ENCODE data around the gene TNKS1BP1. TPM values are rescaled to one million over a fixed set of nuclear protein-coding genes. Genes with fewer than 3 reads are reported as not detected.

The TNKS1BP1 gene
- polyA plus RNA-seq, 1 donor: 144 TPM

DNA sequence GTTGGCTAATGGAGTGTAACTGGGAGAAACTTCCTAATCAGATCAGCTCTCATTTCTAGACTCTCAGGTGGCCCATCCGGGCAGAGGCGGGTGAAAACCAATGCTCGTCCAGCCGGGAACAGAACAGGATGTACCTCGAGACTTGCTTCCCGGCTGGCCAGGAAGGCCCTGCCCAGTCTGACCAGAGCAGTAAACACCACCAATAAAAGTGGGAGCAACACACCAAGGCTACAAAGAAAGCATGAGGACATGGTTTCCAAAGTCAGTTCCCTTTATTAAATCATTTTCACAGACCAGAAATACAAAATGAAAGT is 940 bp upstream of the TNKS1BP1 start:
- no peak for DNase-seq

DNA sequence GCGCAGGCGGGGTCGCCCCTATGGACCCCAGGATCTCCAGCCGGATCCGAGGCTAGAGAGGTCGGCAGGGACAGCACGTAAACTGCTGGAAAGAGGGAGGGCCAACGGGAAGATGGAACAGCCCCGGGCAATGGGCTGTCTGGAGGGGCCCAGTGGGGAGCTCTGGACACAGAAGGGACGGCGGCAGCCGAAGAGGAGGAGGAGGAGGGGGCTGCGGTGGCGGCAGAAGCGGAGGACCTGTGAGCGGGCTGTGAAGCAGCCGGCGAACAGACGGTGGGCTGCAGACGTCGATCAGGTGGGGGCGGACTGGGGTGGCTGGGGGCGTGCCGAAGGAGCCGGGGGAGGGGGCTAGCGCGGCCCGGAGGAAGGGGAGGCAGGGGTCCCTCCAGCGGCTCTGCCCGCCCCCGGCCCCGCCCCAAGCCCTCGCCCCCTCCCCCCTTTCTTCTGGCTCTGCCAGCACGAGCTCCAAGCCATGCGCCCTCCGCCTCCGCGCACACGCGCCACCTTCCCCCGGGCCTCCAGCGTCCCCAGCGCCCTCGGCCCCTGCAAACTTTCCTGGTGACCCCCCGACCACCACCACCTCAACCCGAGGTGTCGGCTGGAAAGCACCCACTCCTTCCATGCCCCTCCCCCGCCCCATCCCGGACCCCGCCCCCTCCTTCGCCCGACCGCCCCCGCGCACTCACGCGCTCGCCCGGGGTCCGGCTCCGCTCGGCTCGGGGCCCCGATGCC is 432 bp downstream of the TNKS1BP1 start:
- DNase-seq: peak; percentile 78

DNA sequence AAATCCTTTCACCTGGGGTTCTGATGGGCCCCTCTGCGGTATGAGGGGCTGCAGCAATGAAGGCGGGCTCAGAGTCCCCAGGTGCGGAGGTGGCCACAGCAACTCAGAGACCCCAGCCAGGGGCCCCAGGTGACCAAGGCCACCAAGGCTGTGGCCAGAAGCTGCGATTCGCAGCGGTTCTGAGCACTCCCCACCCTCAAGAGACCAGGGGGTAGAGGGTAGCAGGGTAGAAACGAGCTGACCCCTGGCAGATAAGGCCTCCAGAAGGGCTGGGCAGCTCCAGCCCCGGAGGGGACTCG is 948 bp downstream of the TNKS1BP1 start:
- DNase-seq: no peak

DNA sequence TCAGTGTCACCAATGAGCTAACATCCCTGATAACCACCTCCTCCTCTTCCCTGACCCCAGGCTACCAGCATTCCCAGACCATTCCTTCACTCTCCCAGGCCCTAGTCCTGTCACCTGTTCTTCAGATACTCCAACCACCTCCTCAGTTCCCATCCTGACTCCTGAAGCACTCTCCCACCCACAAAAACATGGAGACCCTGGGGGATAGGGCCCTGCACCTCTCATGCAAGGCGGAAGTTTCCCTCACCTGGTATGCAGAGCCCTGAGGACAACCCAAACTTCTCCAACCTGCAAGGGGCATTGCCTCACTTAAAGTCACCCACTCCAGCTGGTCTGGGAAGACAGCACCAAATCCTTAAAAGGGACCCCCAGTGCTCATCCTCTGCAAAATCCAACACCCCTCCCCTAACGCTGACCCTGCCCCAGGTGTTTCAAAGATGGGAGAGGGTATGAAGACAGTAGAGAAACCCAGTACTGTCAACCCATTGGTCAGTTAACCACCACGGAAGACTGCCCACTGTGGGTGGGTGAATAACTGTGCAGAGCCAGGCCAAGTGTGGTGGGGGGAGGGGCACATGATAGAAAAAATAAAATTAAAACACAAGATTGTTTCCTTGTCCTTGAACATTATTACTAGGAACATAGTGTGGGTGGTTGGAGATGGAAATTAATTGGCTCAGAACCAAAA is 1.4 kb downstream of the TNKS1BP1 start:
- DNase-seq: no peak

DNA sequence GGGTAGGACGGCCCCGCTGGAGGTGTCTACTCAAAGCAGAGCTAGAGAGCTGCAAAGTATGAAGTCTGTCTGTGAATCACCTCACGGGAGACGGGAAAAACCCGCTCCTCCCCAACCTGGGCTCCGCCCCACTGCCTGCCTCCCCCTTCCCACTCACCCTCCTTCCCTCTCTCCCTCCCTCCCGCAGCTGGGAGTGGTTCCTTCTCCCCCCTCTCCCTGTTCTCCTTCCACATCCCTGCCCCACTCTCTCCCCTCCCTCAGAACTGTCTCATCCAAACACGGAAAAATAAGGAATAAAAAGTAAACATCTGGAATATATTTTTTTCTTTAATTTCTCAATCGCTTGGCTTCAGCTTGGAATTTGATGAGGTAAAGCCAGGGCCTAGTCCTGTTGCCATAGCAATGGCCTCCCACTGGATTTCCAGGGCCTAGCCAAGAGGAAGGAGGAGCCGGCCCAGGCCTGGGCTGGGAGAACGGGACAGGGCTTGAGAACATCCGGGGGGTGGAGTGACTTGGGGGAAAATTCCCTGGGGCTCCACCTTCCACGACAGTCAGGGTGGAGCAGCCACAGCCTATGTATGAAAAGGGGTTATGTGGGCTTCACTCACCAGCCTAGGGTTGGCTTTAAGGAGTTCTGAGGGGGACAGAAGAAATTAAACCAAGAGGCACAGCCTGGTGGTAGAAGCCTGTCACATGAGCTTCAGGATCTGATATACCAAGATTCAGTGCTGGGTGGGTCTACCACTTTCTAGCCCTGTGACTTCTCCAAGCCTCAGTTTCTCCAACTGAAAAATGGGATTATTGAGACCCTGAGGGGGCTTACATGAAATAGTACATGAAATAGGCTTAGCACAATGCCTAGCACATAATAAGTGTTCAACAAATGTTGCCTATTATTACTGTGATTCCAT is 2.2 kb downstream of the TNKS1BP1 start:
- DNase-seq: peak; percentile 93

DNA sequence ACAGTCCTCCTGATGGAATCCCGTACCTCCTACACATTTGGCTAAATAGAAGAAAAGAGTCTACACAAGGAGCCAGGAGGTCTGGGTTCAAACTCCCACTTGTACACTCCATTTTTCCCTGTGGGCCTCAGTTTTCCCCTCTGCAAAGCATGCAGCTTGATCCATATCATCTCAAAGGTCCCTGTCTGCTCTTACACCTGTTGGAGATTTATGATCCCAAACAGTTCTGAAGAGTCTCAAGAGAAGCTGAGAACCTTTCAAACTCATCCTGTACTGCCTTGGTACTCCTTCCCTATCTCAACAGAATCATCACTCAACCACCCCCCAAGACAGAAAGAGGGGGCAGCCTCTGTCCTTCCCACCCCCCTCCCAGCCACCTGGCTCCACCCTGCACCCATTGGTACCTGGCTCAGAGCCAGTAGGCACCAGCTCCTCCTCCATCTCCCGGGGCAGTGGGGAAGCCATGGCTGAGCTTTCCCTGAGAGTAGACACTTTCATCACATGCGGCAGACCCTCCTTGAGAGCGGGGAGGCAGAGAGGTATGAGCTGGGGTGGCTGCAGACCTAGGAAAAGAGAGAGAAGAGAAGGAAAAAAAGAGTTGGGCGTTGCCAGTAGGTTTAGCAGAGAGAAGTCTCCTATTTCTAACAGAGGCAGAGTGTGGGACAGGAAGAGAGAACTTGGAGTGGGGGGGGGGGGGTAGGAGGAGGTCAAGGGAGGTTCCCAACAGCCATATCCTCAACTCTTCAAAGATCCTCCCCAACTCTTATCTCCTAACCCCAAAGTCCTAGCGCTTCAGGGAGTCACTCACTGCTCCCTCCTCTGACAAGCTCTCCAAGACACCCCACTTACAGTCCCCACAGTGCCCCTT is 3.1 kb downstream of the TNKS1BP1 start:
- no peak for DNase-seq

DNA sequence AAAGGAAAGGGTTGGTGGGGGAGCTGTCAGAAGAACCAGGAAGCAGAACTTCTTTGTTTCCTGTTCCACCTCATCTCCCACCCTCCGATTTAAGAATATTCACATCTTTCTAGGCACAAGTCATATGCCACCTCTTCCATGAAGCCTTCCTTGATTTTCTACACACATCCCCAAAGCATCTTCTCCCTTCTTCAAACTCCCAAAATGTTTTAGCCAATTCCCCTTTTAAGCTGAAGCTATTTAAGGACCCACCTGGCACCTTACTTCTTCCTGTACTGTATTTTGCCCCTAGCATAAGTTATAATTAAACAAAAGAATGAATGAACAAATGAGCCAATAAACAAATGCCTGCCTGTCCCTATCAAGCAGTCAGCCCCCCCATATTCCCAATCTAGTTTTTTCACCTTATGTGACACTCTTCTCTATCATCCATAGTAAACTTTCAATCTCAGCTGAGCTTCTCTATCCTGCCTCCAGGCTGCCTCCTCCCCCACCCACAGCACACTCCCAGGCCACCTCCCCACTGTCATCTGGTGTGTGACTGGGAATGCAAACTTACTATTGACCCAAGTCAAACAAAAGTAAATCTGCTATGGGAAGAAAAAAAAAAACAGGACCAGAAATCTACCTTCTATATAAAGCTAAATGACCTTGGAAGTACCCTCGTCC is 3.9 kb downstream of the TNKS1BP1 start:
- no peak for DNase-seq

DNA sequence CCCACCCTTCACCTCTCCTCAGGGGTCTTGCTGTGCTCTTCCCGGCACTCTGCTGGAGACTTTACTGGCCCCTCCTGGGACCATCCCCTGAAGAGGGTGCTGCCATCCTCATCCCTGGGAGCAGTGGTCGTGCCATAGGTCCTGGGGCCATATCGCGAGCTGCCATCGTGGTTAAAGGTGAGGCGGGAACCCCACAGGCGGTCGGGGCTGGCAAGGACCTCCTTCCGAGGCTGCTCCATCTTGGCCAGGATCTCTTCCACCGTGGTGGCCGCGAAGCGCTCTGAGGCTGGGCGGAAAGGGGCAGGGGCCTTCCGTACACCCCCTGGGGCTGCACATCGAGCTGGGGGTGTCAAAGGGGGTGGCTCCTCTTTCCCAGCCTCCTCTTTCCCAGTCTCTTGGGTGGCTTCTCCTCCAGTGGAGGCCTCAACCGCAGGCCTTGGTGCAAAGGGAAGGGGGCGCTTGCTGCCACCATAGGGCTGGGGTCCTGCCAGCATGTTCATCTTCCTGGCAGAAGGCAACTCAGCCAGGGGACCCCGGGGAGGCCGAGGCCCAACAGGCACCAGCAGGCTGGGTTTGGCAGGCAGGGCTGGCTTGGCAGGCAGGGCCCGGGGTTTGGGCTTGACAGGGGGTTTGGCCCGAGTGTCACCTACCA is 4.6 kb downstream of the TNKS1BP1 start:
- DNase-seq: no peak

DNA sequence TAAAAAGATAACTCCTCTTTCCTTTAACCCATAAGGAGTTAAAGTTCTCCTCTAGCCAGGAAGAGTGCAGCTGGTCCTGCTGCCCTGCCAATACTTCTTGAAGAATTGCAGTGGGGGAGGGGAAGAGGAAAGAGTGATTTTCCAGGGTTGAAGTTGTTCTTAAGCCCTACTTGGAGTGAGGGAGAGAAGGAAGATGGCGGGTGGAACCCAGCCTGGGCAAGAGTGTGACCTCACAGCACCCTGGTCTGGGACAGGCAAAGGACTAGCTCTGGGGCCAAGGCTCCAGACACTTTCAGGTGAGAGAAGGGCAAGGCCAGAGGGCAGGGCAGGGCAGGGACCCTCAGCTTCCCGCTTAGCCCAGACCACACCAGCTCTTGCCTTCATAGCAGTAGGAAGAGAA is 6.6 kb downstream of the TNKS1BP1 start:
- peak; percentile 87 for DNase-seq

DNA sequence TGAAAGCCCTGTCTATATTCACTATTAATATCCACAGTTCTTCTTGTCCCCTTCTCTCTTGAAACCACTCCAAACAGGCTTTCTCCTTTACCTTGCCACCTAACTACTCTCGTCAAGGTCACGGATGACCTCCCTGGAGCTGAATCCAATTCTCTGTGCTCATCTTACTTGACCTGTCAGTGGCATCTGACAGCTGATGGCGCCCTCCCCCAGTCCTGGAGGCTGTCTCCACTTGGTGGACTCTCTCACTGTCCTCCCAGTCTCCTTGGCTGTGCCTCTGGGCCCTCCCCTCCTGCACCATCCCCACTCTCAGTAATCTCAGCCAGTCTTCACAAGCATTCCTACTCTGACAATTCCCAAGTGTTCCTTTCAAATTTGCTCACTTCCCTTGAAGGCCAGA is 8.7 kb downstream of the TNKS1BP1 start:
- DNase-seq: no peak

DNA sequence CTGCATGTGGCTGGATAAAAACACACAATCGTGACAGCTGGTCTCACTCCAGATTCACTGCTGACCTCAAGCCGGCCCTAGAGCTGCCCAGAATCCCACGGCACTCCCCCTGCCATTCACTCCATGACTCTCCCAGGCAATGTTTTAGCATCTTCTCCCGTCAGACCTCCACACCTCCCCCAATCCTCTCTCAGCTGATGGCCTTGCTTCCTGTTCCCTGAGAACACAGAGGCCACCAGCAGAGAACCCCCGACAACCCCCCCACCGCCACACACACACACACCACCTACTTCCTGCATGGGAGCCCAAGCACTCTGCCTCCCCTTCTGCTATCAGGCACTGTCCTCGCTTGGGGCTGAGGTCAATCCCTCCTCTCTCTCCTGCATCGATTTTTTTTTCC is 9.3 kb downstream of the TNKS1BP1 start:
- no peak for DNase-seq

DNA sequence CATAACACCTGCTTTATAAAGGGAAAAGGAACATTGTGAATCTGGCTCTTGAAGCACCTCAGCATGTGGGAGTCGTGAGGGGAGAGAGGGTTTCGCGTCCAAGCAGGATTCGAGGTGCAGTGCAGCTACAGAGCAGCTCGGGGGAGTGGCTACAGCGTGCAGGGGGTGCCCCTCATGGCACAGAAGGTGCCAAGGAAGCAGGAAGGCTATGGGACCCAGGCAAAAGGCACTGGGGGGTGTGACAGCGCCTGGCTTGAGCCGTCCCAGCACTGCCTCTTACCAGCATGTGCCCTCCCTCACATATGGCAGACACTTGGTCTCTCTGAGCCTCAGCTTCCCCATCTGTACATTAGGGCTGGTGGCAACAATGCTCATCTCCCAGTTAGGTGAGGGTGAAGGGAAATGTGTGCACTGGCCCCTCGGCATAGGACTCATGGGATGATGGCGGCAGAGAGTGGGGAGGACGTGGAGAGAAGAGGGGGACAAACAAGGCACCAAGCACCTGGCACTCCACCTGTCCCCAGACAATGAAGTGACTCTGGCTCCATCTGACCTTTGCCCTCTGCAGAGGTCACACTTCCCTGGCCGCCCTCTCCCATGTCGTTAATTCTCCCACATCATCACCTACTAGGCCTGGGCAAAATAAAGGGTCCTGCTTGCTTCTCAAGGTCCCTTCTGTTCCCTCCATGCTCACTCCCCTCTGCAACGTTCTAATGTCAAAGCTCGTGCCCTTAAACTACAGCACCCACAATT is 10.4 kb downstream of the TNKS1BP1 start:
- DNase-seq: no peak

DNA sequence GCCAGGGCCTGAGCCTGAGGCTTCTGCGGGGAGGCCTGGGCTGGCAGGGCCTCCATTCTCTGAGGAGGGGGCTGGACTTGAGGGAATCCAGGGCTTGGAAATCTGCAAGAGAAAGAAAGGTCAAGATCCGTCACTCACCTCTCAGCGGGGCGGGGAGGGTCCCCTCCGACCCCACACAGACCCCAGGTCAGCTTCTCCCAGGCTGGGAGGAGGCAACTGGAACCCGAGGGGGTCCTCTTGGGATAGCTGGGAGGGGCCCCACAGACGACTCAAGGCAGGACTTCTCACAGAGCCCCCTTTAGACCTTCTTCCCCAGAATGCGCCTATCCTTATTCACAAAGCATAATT is 11.0 kb downstream of the TNKS1BP1 start:
- no peak for DNase-seq

DNA sequence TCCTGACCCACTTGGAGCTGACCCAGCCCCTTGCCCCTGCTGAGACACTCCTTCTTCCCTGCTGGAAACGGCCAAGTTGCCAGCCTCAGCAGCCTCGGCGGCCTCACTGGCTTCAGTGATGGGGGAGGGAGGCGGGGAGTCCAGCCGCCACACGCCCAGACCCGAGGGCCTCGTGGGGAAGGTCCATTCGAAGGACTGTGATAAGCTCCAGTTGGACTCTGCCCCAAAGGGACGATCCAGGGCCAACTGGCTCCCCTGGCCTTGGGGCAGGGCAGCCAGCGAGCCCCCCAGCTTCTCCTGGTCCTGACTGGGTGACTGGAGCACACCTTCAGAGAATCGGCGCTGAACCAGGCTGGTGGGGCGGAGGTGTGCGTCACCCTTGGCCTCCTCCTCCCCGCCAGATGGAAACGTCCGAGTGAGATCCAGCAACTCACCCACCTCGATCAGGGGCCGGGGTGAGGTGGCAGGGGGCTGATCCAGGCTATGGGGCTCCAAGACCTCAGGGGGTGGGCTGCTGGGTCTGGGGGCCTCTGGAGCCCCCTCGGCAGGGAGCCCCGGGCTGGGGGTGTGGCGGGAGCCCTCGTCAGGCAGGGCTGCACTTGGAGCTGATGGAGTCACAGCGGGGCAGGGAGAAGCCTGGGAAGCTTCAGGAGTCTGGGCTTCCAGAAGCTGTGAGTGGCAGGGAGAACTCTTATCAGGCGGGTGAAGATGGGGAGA is 11.5 kb downstream of the TNKS1BP1 start:
- no peak for DNase-seq

DNA sequence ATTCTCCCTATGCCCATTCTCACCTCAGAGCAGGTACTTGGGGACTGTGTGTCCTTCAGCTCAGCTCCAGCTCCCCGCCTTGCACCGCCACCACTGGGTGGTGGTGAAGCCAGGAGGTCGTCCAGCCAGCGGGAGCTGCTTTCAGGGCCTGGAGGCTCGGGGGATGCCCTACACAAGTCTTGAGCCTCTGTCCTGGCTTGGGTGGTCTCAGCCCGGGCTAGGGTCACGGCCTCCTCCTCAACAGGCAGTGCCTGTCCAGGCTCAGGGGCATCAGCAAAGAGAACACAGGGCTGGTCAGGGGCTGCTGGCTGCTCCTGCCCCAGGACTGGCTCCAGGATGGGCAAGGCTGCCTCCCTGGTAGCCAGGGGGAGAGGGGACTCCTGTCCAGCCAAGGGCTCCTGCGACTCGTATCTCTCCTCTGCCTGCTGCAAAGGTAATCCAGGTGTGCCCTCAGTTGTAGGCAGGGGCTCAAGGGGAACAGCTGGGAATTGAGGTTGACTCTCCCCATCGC is 12.2 kb downstream of the TNKS1BP1 start:
- DNase-seq: no peak

DNA sequence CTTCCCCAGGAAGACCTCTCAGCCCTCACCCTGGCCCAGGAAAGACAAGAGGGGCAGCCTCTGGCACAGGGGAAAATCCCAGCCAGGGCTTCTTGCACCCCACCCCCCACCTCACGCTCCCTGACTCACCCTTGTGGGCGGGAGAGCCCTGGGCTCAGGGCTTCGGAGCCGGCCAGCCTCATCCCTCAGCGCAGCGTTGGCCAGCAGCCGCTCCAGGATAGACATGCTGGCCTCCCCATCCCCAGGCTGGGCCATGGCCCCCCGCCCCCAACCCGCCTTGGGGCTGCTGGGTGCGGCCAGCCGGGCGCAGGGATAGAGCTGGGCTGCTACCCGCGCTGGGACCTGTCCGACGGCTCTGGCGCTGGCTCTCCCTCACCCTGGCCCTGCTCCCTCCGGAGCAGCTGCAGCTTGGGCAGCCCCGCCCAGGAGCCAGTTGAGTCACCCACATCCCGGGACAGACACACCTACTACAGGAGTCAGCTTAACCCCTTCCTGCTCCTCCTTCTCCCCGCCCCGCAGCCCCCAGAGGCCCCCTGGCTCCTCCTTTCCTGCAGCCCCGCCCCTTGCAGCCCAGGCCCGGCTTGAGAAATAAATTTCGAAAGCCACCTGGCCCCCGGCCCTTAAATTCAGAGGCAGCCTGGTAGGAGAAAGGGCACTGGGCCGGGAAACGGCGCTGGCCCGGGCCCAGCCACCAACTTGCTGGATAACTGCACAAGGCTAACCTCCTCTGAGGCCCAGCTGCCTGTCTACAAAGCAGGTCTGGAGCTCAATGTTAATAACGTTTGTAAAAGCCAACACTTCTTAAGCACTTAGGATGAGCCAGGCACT is 13.4 kb downstream of the TNKS1BP1 start:
- DNase-seq: peak; percentile 82

DNA sequence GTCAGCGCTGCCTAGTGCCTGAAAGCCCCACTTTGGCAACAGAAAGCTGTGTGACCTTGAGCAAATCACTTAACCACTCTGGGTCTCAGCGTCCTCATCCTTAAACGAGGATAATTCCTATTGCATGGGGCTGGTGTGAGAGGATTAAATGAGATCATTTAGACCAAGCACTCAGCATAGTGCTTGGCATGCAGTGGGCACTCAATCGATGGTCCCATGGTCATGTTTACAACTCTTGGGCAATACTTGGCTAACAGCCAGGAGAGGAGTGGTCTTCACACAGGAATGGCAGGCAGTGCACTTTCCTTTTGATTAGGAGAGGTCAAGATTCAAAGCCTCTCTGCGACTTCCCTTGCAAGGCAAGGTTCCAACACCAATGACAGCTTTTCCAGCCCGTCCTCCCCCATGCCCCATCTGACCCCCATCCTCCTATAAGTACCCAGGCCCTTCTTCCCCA is 14.1 kb downstream of the TNKS1BP1 start:
- DNase-seq: no peak

DNA sequence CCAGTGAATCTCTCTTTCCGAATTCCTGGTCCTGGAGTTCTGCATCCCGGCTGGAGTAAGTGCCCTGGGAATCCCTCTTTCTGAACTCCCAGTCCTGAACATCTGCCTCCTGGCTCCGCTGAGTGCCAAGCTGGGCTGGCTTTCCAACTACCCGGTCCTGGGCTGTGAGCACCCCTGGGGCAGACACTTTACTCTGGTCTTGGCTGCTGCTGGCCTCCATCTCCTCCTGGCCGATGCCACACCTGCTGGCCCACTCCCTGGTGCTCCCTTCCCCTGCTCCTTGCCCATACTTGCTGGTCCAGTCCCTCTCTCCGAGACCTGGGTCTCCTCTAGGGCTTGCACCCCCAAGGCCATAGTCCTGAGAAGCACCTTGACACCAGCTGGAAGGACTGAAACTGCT is 14.7 kb downstream of the TNKS1BP1 start:
- no peak for DNase-seq

Measured in hindlimb muscle (tissue), 1 donor.